ENCODE results near the gene APOL4.

DNA sequence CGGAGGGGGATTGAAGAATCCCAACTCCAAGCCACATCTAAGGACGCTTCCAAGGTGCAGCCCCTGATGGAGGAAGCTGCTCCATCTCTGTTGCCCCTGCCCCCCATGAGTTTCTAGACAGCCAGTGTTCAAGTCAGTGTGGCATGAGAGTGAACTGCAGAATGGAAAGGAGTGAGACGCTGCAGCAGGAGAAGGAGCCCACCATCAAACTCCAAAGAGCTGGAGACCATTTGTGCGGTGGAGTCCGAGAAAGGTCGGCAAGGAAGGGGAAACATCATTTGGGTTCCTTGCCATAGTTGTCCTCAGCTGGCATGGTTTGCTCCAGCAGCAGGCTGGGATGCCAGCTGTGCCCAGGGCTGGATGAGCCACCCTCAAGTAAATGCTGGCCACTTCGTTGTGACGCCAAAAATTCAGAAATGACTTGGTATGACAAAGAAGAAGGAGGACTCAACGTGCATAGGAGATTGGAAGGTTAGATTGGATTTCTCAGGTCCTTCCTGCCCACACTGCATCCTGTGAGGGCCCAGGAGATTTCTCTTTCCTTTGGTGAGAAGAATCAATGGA, 21.4 kb upstream of the APOL4 start:
- TF ChIP-seq, protein P1, sequence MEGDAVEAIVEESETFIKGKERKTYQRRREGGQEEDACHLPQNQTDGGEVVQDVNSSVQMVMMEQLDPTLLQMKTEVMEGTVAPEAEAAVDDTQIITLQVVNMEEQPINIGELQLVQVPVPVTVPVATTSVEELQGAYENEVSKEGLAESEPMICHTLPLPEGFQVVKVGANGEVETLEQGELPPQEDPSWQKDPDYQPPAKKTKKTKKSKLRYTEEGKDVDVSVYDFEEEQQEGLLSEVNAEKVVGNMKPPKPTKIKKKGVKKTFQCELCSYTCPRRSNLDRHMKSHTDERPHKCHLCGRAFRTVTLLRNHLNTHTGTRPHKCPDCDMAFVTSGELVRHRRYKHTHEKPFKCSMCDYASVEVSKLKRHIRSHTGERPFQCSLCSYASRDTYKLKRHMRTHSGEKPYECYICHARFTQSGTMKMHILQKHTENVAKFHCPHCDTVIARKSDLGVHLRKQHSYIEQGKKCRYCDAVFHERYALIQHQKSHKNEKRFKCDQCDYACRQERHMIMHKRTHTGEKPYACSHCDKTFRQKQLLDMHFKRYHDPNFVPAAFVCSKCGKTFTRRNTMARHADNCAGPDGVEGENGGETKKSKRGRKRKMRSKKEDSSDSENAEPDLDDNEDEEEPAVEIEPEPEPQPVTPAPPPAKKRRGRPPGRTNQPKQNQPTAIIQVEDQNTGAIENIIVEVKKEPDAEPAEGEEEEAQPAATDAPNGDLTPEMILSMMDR (optimal IDR thresholded peaks at IDR 0.05 in 1 of 3, IDR thresholded peaks at IDR 0.05 in 1 of 3, conservative IDR thresholded peaks at IDR 0.05 in 1 of 3; ENCODE audit: extremely low read depth in 1 of 3, insufficient read depth in 2 of 3, low read length in 3 of 3): no peak
- TF ChIP-seq EZH2 (IDR thresholded peaks at IDR 0.05; ENCODE audit: low read length): no peak

Data from keratinocyte (primary cell).